22Rv1 (cell line): Measurements from ENCODE around the gene XIST.
A peak's percentile ranks its signal among the peaks of the same experiment; 100 is the strongest.

Experiments used
- CTCF ChIP-seq: fragments of 450-650 bp; IDR thresholded peaks from 2 replicates; pipeline ENCODE4 v1.5.1; 2017; ENCODE audit warnings: mild to moderate bottlenecking
- ZFX ChIP-seq: fragments of 450-650 bp; IDR thresholded peaks from 2 replicates; pipeline ENCODE4 v1.6.1; 2017; ENCODE audit warnings: antibody characterized with exemption, borderline replicate concordance

- peak; percentile 39 for TF ChIP-seq CTCF
- TF ChIP-seq ZFX, result no peak
Observed at GRCh38 chrX:73855546-73855945, 3.0 kb upstream of the XIST start.
